Transverse colon (tissue), 4 donors: Measurements from ENCODE around the gene SORCS3. TPM values are rescaled to one million over a fixed set of nuclear protein-coding genes. Genes with fewer than 3 reads are reported as not detected.
A peak's percentile ranks its signal among the peaks of the same experiment; 100 is the strongest.

Experiments used
- DNase-seq: peaks from one replicate; pipeline ENCODE4 v3.0.0-alpha.2; 2019
- H3K27ac ChIP-seq, 4 donors: fragments of 200-600 bp; sonication (generic); 2 replicates each; pipeline ENCODE4 v1.5.1; 2016 to 2018; ENCODE audit warnings: inconsistent platforms in 4 of 4
- H3K27me3 ChIP-seq: fragments of 200-600 bp; sonication (generic); 2 replicates; pipeline ENCODE4 v1.5.1; 2017; ENCODE audit warnings: inconsistent platforms
- H3K36me3 ChIP-seq, 4 donors: fragments of 200-600 bp; sonication (generic); 2 replicates each; pipeline ENCODE4 v1.5.1; 2017 to 2019; ENCODE audit warnings: inconsistent platforms in 4 of 4
- H3K4me1 ChIP-seq, 4 donors: fragments of 200-600 bp; sonication (generic); 2 replicates each; pipeline ENCODE4 v1.5.1; 2017 to 2020; ENCODE audit warnings: inconsistent platforms in 4 of 4
- H3K4me3 ChIP-seq, 4 donors: fragments of 200-600 bp; sonication (generic); 1 replicate in 1 of 4; 2 replicates in 3 of 4; pipeline versions ENCODE4 v1.5.1 to v1.6.1; 2017 to 2019; ENCODE audit warnings: inconsistent platforms in 4 of 4
- H3K9me3 ChIP-seq, 2 donors: fragments of 200-600 bp; sonication (generic); 2 replicates each; pipeline ENCODE4 v1.5.1; 2017 to 2019; ENCODE audit warnings: inconsistent platforms in 2 of 2
- EP300 ChIP-seq: sonication (generic); formaldehyde crosslinking; IDR thresholded peaks from one replicate; pipeline ENCODE4 v1.6.1; 2017; ENCODE audit warnings: antibody characterized with exemption, low read depth
- POLR2A ChIP-seq: fragments of 450-650 bp; IDR thresholded peaks from one replicate; pipeline ENCODE4 v1.6.1; 2016; ENCODE audit warnings: antibody characterized with exemption, mild to moderate bottlenecking, moderate library complexity
- POLR2AphosphoS5 ChIP-seq, 3 donors: sonication (generic); formaldehyde crosslinking; IDR thresholded peaks; one replicate each; pipeline ENCODE4 v1.6.1; 2016; ENCODE audit warnings: antibody characterized with exemption in 3 of 3
- WGBS, 2 donors: methylation state at CpG; one replicate each; pipeline ENCODE4 v1.1.5; 2018; ENCODE audit warnings: low coverage in 1 of 2; 5-methylcytosine and 5-hydroxymethylcytosine counted together
- in situ Hi-C, 4 donors: fragments of 200-750 bp; cut with MboI; loops; one replicate each; pipeline versions ENCODE4 v1.15.0 to v1.15.1; 2017; ENCODE audit warnings: low sequenced_read_pairs in 3 of 4, low pct_ligation_motif_present in 1 of 4, low pct_unique_long_range_greater_than_20kb in 1 of 4
- intact Hi-C: fragments of 100-400 bp; cut with DNase I; formaldehyde crosslinking; loops from one replicate; pipeline ENCODE4 v1.15.1; 2023; ENCODE audit warnings: low total_unique reads
- total RNA-seq, 4 donors: library from RNA; depleted of rRNA; stranded (reverse); fragments of >200 nt; gene quantifications; one replicate each; pipeline ENCODE4 v1.1.0, GENCODE V29; 2016
- TF ChIP-seq, protein P1 (sequence below), 5 experiments: fragments of 200-600 bp in 3 of 5; fragments of 450-650 bp in 2 of 5; sonication (generic) in 3 of 5; IDR thresholded peaks; 1 replicate in 2 of 5; 2 replicates in 3 of 5; pipeline ENCODE4 v1.5.1; 2016 to 2017; ENCODE audit warnings: antibody characterized with exemption in 5 of 5, inconsistent platforms in 3 of 5, mild to moderate bottlenecking in 2 of 5, moderate library complexity in 1 of 5

The SORCS3 gene
- total RNA-seq: under 1 TPM in 2 of 4 donors, not detected in 2; 0.14 to 0.32 TPM

GRCh38 chr10:104641187-104641936 is at the start of gene SORCS3:
Gene SORCS3, plus strand, starts transcription at chr10:104641290.
- no peak within 1 kb of the TSS for H3K27ac ChIP-seq
- H3K36me3 ChIP-seq: no peaks in the 10 kb centered on the region
- in situ Hi-C loops (no loop called here), intact Hi-C loops (no loop called here)
- H3K27me3 ChIP-seq: peaks cover 68% of the 10 kb centered on the region
- H3K4me3 ChIP-seq: peak within 1 kb of the TSS in 3 of 4 donors; percentile 9 to 28 (median 14)
- H3K4me1 ChIP-seq: peaks cover 0 to 16% (median 2%) of the 10 kb centered on the region in 4 donors
- H3K9me3 ChIP-seq: no peaks in the 10 kb centered on the region
- DNase-seq: no peak
- TF ChIP-seq, protein P1, sequence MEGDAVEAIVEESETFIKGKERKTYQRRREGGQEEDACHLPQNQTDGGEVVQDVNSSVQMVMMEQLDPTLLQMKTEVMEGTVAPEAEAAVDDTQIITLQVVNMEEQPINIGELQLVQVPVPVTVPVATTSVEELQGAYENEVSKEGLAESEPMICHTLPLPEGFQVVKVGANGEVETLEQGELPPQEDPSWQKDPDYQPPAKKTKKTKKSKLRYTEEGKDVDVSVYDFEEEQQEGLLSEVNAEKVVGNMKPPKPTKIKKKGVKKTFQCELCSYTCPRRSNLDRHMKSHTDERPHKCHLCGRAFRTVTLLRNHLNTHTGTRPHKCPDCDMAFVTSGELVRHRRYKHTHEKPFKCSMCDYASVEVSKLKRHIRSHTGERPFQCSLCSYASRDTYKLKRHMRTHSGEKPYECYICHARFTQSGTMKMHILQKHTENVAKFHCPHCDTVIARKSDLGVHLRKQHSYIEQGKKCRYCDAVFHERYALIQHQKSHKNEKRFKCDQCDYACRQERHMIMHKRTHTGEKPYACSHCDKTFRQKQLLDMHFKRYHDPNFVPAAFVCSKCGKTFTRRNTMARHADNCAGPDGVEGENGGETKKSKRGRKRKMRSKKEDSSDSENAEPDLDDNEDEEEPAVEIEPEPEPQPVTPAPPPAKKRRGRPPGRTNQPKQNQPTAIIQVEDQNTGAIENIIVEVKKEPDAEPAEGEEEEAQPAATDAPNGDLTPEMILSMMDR (IDR thresholded peaks at IDR 0.05): no peak
- TF ChIP-seq EP300 (no peak), POLR2AphosphoS5 (IDR thresholded peaks at IDR 0.05) (no peak), POLR2A (no peak)
- 18% methylated on average over 84 of the region's 96 CpGs; no CpG with 5 or more reads in 1 of the 2 donors for WGBS, 2 donors

GRCh38 chr10:104591441-104591840 is 49.6 kb upstream of the SORCS3 start:
- in situ Hi-C loops: no loop called here
- no peak for DNase-seq
- Histone ChIP-seq H3K4me3 (no peak overlapping the region), H3K4me1 (no peaks in the 10 kb centered on the region), H3K36me3 (no peaks in the 10 kb centered on the region), H3K27ac (no peak overlapping the region), H3K9me3 (no peaks in the 10 kb centered on the region), H3K27me3 (no peaks in the 10 kb centered on the region)
- WGBS, 2 donors: 76% methylated on average over 3 of the region's 3 CpGs; no CpG with 5 or more reads in 1 of the 2 donors
- intact Hi-C loops: no loop called here
- no peak for TF ChIP-seq POLR2A
- no peak for TF ChIP-seq POLR2AphosphoS5 (IDR thresholded peaks at IDR 0.05)
- no peak for TF ChIP-seq EP300
- TF ChIP-seq, protein P1 (IDR thresholded peaks at IDR 0.05): no peak

DNA sequence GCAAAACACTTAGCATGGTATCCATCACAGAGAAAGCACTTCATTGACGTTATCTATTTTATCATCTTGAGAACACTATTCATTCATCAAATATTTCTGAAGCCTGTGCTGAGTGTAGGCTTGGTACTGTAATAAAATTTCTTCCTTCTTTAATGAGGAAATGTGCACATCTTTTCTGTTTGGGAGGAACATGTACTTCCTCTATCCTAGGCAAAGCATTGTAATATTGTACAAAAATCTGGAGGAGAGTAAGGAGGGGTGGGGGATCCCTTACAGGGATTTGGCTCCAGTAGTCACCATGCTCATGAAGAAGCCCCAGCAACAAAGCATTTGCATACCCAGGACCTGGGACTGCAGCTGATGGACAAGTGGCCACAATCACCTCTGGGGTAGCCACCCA is 39.9 kb upstream of the SORCS3 start:
- intact Hi-C loops: no loop called here
- TF ChIP-seq, protein P1 (IDR thresholded peaks at IDR 0.05): no peak
- TF ChIP-seq POLR2A: no peak
- no peak for TF ChIP-seq POLR2AphosphoS5 (IDR thresholded peaks at IDR 0.05)
- TF ChIP-seq EP300: no peak
- no peaks in the 10 kb centered on the region for H3K9me3 ChIP-seq
- in situ Hi-C loops: no loop called here
- no peaks in the 10 kb centered on the region for H3K27me3 ChIP-seq
- H3K27ac ChIP-seq: no peak overlapping the region
- no peak overlapping the region for H3K4me3 ChIP-seq
- 50 to 54% methylated on average over 1 of the region's 1 CpG for WGBS, 2 donors
- no peaks in the 10 kb centered on the region for H3K4me1 ChIP-seq
- no peak for DNase-seq
- no peaks in the 10 kb centered on the region for H3K36me3 ChIP-seq

DNA sequence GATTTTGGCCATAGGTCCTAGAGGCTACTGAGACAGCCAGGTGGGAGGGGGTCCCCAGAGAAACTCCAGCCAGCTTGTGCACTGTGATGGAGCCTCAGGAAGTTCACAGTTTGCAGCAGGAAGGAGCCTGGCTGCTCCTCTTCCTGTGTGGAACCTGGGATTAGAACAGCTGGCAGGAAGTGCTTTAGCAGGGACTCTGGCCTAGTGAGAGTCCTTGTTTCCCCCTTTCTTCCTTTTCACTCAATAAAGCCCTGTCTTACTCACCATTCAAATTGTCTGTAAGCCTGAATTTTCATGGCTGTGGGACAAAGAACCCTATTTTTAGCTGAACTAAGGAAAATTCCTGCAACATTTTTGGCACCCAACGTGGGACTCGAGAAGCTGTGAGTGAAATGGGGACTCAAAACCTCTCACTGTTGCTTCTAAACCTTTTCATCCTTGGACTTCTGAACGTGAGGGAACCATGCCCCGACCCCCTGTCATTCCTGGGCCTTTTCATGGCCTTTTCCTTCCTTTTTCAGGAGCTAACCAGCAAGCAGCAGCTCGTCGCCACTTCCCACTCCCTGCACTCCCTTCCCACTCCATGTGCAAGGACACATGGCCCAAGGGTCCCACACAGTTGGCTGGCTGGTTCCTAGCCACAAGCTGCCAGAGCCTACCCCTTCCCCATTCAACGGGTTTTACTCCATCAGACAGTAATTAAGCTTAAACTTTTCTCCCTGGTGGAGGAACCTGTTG is 32.8 kb upstream of the SORCS3 start:
- Histone ChIP-seq H3K9me3 (no peaks in the 10 kb centered on the region), H3K27me3 (no peaks in the 10 kb centered on the region), H3K4me1 (no peaks in the 10 kb centered on the region), H3K4me3 (no peak overlapping the region), H3K36me3 (no peaks in the 10 kb centered on the region), H3K27ac (no peak overlapping the region)
- DNase-seq: no peak
- in situ Hi-C loops (no loop called here), intact Hi-C loops (no loop called here)
- 45 to 60% methylated on average over 4 to 7 of the region's 7 CpGs for WGBS, 2 donors
- TF ChIP-seq, protein P1 (IDR thresholded peaks at IDR 0.05): no peak
- TF ChIP-seq EP300 (no peak), POLR2AphosphoS5 (IDR thresholded peaks at IDR 0.05) (no peak), POLR2A (no peak)
